HG03378 (cell line): Measurements from ENCODE around the gene TINCR.
"Not testable (repeated sequence)": the region's sequence is repeated elsewhere in the genome, so short reads cannot be mapped to it uniquely, and the experiment has no call there.

ENCODE experiments used
- ATAC-seq: cut with Tn5 transposase; IDR thresholded peaks from one replicate; pipeline ENCODE4 v1.9.1; 2021; ENCODE audit warnings: mild to moderate bottlenecking, moderate library complexity; ENCODE audit not compliant: unreplicated experiment

Gene TINCR

GRCh38 chr19:5567360-5567969, at the start of gene TINCR:
Gene TINCR, minus strand, starts transcription at chr19:5567953.
- no peak for ATAC-seq

- ATAC-seq = no peak
These were observed 49.3 kb upstream of the TINCR start for GRCh38 chr19:5617080-5617479.

- ATAC-seq = no peak
These were observed 48.1 kb upstream of the TINCR start for GRCh38 chr19:5615756-5616327.

GRCh38 chr19:5612891-5613865, 45.4 kb upstream of the TINCR start:
- ATAC-seq = no peak

GRCh38 chr19:5609881-5610448, 42.2 kb upstream of the TINCR start:
- ATAC-seq = no peak

DNA sequence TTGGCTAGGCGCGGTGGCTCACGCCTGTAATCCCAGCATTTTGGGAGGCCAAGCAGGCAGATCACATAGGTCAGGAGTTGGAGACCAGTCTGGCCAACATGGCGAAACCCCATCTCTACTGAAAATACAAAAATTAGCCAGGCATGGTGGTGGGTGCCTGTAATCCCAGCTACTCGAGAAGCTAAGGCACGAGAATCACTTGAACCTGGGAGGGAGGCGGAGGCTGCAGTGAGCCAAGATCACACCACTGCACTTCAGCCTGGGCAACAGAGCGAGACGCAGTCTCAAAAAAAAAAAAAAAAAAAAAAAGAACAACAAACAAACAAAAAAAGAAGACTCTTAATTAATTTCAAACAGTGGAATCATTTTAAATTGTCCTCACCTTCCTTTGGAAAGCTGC, 41.0 kb upstream of the TINCR start:
- not testable (repeated sequence) for ATAC-seq

GRCh38 chr19:5608291-5608690, 40.5 kb upstream of the TINCR start:
- no peak for ATAC-seq

GRCh38 chr19:5607318-5608275, 39.8 kb upstream of the TINCR start:
- no peak for ATAC-seq

- ATAC-seq = no peak
These were observed 37.6 kb upstream of the TINCR start for GRCh38 chr19:5605362-5605761.

- ATAC-seq = no peak
These were observed 35.9 kb upstream of the TINCR start for GRCh38 chr19:5603626-5604025.

- ATAC-seq = no peak
These were observed 33.0 kb upstream of the TINCR start for GRCh38 chr19:5600797-5601196.

DNA sequence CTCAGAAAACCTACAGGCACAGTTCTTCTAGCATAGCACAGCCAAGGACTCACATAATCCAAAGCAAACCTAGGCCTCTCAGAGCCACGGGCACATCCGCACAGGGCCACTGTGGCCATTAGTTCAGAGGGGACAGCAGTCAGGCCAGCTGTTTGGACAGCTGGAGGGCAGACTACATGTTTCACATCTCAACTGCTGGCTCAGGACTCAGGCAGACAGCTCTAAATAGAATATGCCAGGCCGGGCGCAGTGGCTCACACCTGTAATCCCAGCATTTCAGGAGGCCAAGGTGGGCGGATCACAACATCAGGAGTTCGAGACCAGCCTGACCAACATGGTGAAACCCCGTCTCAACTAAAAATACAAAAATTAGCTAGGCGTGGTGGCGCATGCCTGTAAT, 28.0 kb upstream of the TINCR start:
- no peak for ATAC-seq

DNA sequence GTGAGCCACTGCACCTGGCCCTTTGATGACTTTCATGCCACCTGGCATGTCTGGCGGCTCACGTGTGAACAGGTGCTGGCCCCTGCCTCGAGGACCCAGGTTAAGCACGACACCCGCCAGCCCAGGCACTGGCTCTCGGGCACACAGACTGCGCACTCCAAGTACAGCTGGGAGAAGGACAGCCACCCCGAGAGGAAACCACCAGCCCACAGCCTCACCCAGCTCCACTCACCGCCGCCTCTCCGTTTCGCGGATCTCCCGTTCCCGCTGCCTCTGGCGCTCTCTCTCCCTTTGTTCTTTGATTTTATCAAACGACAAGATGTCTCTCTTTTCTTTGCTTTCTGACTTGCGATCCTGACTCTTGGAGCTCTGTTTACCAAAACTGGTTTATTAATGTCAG, 27.4 kb upstream of the TINCR start:
- no peak for ATAC-seq

DNA sequence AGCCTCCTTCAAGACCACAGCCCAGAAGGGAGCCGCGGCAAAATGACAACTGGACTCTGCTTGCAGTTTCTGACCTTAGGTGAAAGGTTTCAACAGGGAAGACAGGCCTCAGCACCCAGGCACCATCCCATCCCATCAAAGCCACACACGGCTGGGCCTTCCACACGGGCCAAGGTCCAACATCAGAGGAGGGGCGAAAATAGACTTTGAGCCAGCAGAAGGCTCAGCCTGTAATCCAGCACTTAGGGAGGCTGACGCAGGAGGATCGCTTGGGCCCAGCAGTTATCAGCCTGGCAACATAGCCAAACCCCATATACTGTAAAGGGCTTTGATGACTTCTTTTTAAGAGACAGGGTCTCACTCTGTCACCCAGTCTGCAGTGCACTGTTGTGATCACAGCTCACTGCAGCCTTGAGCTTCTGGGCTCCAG, 26.8 kb upstream of the TINCR start:
- ATAC-seq = no peak

- ATAC-seq = no peak
These were observed 25.8 kb upstream of the TINCR start for GRCh38 chr19:5593343-5594255.

DNA sequence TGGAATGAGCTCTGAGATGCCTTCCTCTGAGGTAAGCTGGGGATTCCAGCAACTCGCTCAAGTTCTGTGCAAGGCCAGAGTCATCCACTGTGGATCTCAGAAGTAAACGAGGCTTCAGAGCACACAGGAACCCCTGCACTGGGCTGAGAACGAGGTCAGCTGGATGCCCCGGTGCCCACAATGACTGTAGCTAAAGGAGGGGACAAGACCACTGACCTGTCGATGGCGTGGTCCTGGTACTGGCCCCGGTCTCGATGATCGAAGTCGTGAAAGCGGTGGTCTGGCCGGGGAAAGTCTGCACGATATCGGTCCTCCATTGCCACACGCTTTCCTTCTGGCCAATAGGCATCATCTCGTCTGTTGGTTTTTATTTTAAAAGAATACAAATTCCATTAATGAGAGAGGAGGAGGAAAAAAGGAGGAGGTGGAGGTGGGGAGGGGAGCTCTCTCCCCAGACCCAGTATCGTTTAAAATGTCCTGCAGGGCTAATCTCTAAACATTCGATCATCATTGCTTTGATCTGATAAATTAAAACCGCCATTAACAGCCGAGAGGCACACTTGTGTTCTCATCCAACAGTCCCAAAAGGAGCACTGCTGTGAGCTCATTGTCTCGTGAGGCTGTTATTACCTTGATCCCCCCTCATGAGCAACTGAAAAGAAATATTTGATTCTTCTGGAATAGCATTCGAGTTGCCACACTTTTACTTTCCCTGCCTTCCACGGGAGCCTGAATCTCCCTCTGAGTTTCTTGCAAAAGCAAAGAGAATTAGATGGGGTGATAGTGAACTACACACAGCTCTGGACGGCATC, 25.0 kb upstream of the TINCR start:
- ATAC-seq = no peak

GRCh38 chr19:5591476-5591875, 23.7 kb upstream of the TINCR start:
- ATAC-seq = no peak

DNA sequence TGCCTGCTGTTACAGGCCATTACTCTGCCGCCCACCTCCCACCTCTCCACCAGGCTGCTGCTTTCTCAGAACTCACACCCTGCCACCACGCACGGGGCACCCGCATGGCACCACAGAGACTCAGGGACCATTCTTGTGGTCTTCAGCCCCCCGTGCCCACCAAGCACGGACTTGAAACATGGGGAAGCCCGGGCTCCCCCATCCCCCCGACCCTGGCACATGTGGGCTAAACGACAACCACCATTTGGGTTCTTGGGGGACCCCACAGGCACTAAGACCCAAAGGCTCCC, 23.1 kb upstream of the TINCR start:
- no peak for ATAC-seq
